Immature natural killer cell (primary cell): ENCODE measurements around the gene TACR2. TPM values are rescaled to one million over a fixed set of nuclear protein-coding genes. Genes with fewer than 3 reads are reported as not detected.

Source experiments
- DNase-seq, 3 donors: peaks; one replicate each; pipeline ENCODE4 v3.0.0; 2022; ENCODE audit warnings: mixed read lengths in 1 of 3
- H3K27ac Mint-ChIP-seq, 6 donors: one replicate each; pipeline ENCODE4 v1.8.0; 2020; ENCODE audit warnings: mixed read lengths in 6 of 6, mild to moderate bottlenecking in 5 of 6, inconsistent platforms in 4 of 6, moderate library complexity in 3 of 6
- H3K27me3 Mint-ChIP-seq, 3 donors: one replicate each; pipeline ENCODE4 v1.8.0; 2020 to 2021; ENCODE audit warnings: low read depth in 3 of 3, mild to moderate bottlenecking in 3 of 3, mixed read lengths in 3 of 3, moderate library complexity in 3 of 3, inconsistent platforms in 1 of 3
- H3K36me3 Mint-ChIP-seq, 3 donors: one replicate each; pipeline ENCODE4 v1.8.0; 2020; ENCODE audit warnings: mixed read lengths in 3 of 3, inconsistent platforms in 2 of 3, mild to moderate bottlenecking in 2 of 3
- H3K4me1 Mint-ChIP-seq, 2 donors: one replicate each; pipeline ENCODE4 v1.8.0; 2020; ENCODE audit warnings: inconsistent platforms in 2 of 2, mild to moderate bottlenecking in 2 of 2, mixed read lengths in 2 of 2, moderate library complexity in 1 of 2
- H3K4me3 Mint-ChIP-seq, 5 donors: one replicate each; pipeline ENCODE4 v1.8.0; 2020; ENCODE audit warnings: mild to moderate bottlenecking in 5 of 5, mixed read lengths in 5 of 5, inconsistent platforms in 3 of 5, moderate library complexity in 3 of 5
- H3K9me3 Mint-ChIP-seq, 6 donors: one replicate each; pipeline ENCODE4 v1.8.0; 2020; ENCODE audit warnings: mild to moderate bottlenecking in 6 of 6, mixed read lengths in 6 of 6, inconsistent platforms in 4 of 6, moderate library complexity in 3 of 6
- polyA plus RNA-seq, 3 donors: library from polyadenylated mRNA; unstranded; fragments of 300-500 nt; fragmentation: Illumina TruSeq; gene quantifications; one replicate each; pipeline ENCODE4 v1.2.3, GENCODE V29; 2021

TACR2 gene
- polyA plus RNA-seq, 3 donors from 2014 or later: 0.22 to 0.96 (median 0.26) TPM

DNA sequence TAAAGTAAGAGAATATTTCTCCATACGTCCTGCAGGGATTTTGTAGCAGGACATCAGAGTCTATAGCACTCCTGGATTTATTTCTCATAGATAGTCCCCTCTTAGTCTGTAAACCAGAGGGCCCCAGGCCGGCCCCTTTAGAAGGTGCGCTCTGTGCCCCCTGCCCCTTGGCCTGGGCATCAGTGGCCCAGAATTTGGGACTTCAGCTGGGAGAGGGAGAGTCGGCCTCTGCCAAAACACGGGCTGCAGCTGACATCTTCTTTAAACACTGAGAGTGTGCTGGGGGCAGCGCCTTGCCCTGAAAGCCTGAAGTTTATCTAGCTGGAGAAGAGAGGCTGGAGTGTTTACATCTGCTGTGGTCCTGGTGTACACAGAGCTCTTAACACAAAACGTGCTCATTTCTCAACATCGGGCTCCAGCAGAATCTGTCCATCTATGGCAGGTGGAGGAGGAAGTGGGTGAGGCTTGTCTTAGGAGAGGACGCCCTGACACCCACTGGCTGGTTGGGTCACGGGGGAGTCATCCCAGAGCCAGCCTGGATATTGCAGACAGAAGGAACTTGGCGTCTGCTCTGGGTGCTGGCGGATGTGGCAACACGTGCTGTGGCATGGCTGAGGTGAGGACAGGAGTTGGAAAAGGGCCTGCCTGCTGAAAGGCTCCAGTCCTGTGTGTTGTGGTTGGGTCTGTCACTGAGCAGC, 5.0 kb upstream of the TACR2 start:
- Mint-ChIP-seq H3K27ac (no peak overlapping the region), H3K4me1 (peaks cover 0 to 5% of the 10 kb centered on the region in 2 donors), H3K4me3 (no peak overlapping the region)

GRCh38 chr10:69419744-69420126, 3.0 kb upstream of the TACR2 start:
- H3K36me3 Mint-ChIP-seq: no peaks in the 10 kb centered on the region
- peaks cover 0 to 3% (median 0%) of the 10 kb centered on the region in 6 donors for H3K9me3 Mint-ChIP-seq
- H3K27ac Mint-ChIP-seq: no peak overlapping the region
- no peak overlapping the region for H3K4me3 Mint-ChIP-seq
- H3K27me3 Mint-ChIP-seq: peaks cover 0 to 3% (median 1%) of the 10 kb centered on the region in 3 donors
- H3K4me1 Mint-ChIP-seq: no peaks in the 10 kb centered on the region
- DNase-seq: no peak

More for the DNA sequence above, 5.0 kb upstream of the TACR2 start:
- no peak for DNase-seq
- Mint-ChIP-seq H3K9me3 (peaks cover 0 to 3% (median 0%) of the 10 kb centered on the region in 6 donors), H3K36me3 (peaks cover 0 to 3% (median 0%) of the 10 kb centered on the region in 3 donors), H3K27me3 (peaks cover 0 to 5% (median 0%) of the 10 kb centered on the region in 3 donors)

- no peak overlapping the region for H3K4me3 Mint-ChIP-seq
Measured at GRCh38 chr10:69419096-69419743, 2.5 kb upstream of the TACR2 start.

DNA sequence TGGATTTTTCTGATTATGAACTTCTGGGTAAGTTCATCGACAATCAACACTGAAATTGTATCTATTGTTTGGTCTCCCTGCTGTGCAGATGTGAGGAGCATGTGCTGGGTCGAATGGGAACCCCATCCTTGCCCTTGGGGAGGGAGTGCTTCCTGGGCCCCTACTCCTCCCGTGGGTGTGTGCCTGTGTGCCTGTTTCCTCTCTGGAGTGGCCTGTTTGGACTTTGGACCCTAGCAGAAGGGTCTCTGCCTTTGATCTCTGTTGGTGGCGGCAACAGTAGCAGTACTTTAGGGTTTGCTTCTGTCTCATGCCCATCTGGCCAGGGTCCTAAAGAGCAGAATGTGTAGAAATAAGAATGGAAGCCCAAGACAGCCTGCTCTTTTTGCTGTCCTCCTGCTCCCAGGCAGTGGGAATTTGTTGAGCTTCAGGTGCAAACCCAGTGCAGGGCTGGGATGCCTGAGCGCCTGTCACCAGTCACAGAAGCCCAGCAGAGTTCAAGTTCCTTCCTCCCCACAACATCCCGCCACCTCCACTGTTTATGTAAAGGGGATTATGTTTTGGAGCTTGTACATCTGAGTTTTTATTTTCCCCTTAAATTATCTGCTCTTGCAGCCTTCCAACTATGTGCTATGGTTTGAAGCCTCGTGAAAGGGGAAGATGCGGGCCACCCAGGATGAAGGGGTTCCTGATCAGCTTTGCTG, 1.5 kb upstream of the TACR2 start:
- no peak overlapping the region for H3K4me3 Mint-ChIP-seq
- no peak for DNase-seq
- peaks cover 0 to 3% (median 0%) of the 10 kb centered on the region in 6 donors for H3K9me3 Mint-ChIP-seq
- no peaks in the 10 kb centered on the region for H3K36me3 Mint-ChIP-seq
- no peak overlapping the region for H3K27ac Mint-ChIP-seq
- peaks cover 0 to under 1% of the 10 kb centered on the region in 2 donors for H3K4me1 Mint-ChIP-seq
- peaks cover 0 to 3% (median 3%) of the 10 kb centered on the region in 3 donors for H3K27me3 Mint-ChIP-seq

More at GRCh38 chr10:69419096-69419743, 2.5 kb upstream of the TACR2 start:
- no peaks in the 10 kb centered on the region for H3K36me3 Mint-ChIP-seq
- H3K9me3 Mint-ChIP-seq: peaks cover 0 to 3% (median 0%) of the 10 kb centered on the region in 6 donors
- DNase-seq: no peak
- H3K4me1 Mint-ChIP-seq: no peaks in the 10 kb centered on the region
- H3K27ac Mint-ChIP-seq: no peak overlapping the region
- H3K27me3 Mint-ChIP-seq: peaks cover 0 to 3% (median 3%) of the 10 kb centered on the region in 3 donors

GRCh38 chr10:69417542-69417941, 824 bp upstream of the TACR2 start:
- no peaks in the 10 kb centered on the region for H3K36me3 Mint-ChIP-seq
- H3K4me1 Mint-ChIP-seq: peaks cover 0 to 2% of the 10 kb centered on the region in 2 donors
- no peak overlapping the region for H3K27ac Mint-ChIP-seq
- H3K4me3 Mint-ChIP-seq: no peak overlapping the region
- H3K9me3 Mint-ChIP-seq: peaks cover 0 to 3% (median 0%) of the 10 kb centered on the region in 6 donors
- H3K27me3 Mint-ChIP-seq: peaks cover 0 to 3% (median 3%) of the 10 kb centered on the region in 3 donors
- no peak for DNase-seq

- Mint-ChIP-seq H3K4me3 (no peak overlapping the region), H3K27me3 (peaks cover 0 to 3% (median 3%) of the 10 kb centered on the region in 3 donors), H3K27ac (no peak overlapping the region), H3K4me1 (peaks cover 0 to 2% of the 10 kb centered on the region in 2 donors), H3K36me3 (no peaks in the 10 kb centered on the region), H3K9me3 (no peaks in the 10 kb centered on the region)
- no peak for DNase-seq
Measured at GRCh38 chr10:69415951-69416350, 767 bp downstream of the TACR2 start.

DNA sequence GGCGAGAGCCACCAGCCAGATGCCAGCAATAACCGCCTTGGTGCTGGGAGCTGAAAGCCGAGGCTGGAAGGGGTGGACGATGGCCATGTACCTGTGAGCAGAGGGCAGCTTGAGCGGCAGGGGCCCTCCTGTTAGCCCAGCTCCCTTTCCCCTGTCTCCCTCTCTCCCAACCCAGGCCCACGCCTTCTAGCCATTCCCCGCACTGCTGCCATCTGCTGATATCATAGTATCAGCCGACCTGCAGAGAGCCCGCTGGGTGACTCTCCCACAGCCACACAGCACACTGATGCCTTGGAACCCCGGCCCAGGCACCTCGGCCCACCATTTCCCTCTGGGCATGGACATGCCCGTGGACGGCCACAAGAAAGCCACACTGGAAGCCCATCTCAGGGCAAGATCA, 1.7 kb downstream of the TACR2 start:
- H3K9me3 Mint-ChIP-seq: no peaks in the 10 kb centered on the region

DNA sequence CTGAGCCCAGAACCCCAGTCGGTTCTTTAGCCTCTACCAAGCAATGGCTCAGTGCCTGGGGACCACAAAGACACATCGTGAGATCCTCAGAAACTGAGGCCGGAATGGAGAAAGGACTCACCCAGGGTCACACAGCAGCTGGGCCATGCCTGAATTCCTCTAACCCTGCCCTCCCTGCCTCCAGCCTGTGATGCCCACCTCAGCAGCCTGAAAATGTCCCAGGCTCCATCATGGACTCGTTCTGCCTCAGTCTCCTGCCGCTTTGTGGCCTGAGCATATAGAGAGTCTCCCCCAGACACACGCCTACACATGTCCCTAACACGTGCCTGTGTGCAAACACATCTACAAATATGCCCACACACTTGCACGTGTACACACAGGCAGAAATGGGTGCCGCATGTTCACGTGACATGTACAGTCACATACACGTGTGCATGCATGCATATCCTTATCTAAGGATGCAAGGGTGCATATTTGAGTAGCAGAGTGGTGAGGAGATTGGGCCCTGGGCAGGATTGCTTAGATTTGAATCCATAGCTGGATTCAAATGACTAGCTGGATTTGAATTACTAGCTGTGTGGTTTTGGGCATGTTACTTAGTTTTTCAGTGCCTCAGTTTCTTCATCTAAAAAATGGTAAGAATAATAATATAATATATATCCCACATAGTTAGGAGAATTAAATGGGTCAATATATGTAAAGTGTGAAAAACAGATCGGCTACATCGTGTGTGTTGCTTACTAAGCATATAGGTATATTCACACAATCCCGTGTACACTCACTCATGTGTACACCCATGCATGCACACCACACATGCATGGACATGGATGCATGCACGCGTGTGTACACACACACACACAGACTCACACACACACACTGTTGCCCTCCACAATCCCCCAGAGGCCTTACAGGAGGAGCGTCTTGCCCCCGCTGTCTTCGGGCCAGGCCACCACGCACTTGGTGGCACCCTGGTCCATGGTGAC, 2.4 kb downstream of the TACR2 start:
- Mint-ChIP-seq H3K27me3 (peaks cover 0 to 3% (median 0%) of the 10 kb centered on the region in 3 donors), H3K4me3 (no peak overlapping the region), H3K4me1 (peaks cover 3 to 4% of the 10 kb centered on the region in 2 donors), H3K27ac (no peak overlapping the region), H3K9me3 (no peaks in the 10 kb centered on the region), H3K36me3 (no peaks in the 10 kb centered on the region)
- no peak for DNase-seq

More for the DNA sequence above, 1.7 kb downstream of the TACR2 start:
- no peak for DNase-seq
- H3K27ac Mint-ChIP-seq: peak overlapping the region in 1 of 6 donors; percentile 55
- no peak overlapping the region for H3K4me3 Mint-ChIP-seq
- H3K36me3 Mint-ChIP-seq: no peaks in the 10 kb centered on the region
- H3K27me3 Mint-ChIP-seq: peaks cover 0 to 3% (median 3%) of the 10 kb centered on the region in 3 donors
- H3K4me1 Mint-ChIP-seq: peaks cover 0 to 2% of the 10 kb centered on the region in 2 donors

GRCh38 chr10:69413221-69413865, 3.4 kb downstream of the TACR2 start:
- Mint-ChIP-seq H3K36me3 (no peaks in the 10 kb centered on the region), H3K27me3 (peaks cover 0 to 3% (median 1%) of the 10 kb centered on the region in 3 donors), H3K4me3 (no peak overlapping the region), H3K4me1 (peaks cover 10 to 13% of the 10 kb centered on the region in 2 donors), H3K9me3 (no peaks in the 10 kb centered on the region), H3K27ac (peak overlapping the region in 4 of 6 donors; percentile 31 to 73 (median 48))
- peak; percentile 24 to 35 (median 24) for DNase-seq

- DNase-seq: no peak
- peaks cover 3 to 6% (median 4%) of the 10 kb centered on the region in 3 donors for H3K27me3 Mint-ChIP-seq
- H3K9me3 Mint-ChIP-seq: no peaks in the 10 kb centered on the region
- H3K36me3 Mint-ChIP-seq: no peaks in the 10 kb centered on the region
- H3K4me3 Mint-ChIP-seq: no peak overlapping the region
- peaks cover 17 to 19% of the 10 kb centered on the region in 2 donors for H3K4me1 Mint-ChIP-seq
- H3K27ac Mint-ChIP-seq: no peak overlapping the region
Measured at GRCh38 chr10:69412232-69412790, 4.4 kb downstream of the TACR2 start.

DNA sequence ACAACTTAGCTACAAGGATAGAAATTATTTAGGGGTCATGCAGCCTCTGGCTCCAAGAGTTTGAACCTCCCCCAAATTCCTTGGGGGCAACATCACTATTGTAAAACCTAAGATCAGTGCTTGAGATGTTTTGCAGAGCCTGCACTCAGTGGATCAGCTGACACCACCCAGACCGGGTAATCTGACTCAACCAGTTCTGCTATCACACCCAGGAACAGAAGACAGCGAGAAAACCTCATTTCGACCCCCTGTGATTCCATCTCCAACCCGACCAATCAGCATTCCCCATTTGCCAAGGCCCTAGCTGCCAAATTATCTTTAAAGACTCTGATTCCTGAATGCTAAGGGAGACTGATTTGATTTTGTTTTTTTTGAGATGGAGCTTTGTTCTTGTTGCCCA, 5.2 kb downstream of the TACR2 start:
- Mint-ChIP-seq H3K9me3 (no peaks in the 10 kb centered on the region), H3K27ac (peak overlapping the region in 5 of 6 donors; percentile 23 to 65 (median 37)), H3K4me3 (no peak overlapping the region), H3K36me3 (no peaks in the 10 kb centered on the region), H3K27me3 (peaks cover 3 to 8% (median 6%) of the 10 kb centered on the region in 3 donors), H3K4me1 (peaks cover 19% of the 10 kb centered on the region in 2 donors)
- no peak for DNase-seq

GRCh38 chr10:69410487-69410886, 6.2 kb downstream of the TACR2 start:
- Mint-ChIP-seq H3K4me3 (no peak overlapping the region), H3K27me3 (peaks cover 3 to 9% (median 8%) of the 10 kb centered on the region in 3 donors), H3K36me3 (no peaks in the 10 kb centered on the region), H3K9me3 (no peaks in the 10 kb centered on the region), H3K27ac (peak overlapping the region in 4 of 6 donors; percentile 1 to 37 (median 26)), H3K4me1 (peaks cover 19% of the 10 kb centered on the region in 2 donors)
- no peak for DNase-seq
